HL-60/S4 treated with retinoic acid at 250 ng/mL for 4 days and 3 days (cell line): ENCODE data around the gene SUGCT.
"Not testable (repeated sequence)": the region's sequence is repeated elsewhere in the genome, so short reads cannot be mapped to it uniquely, and the experiment has no call there.

Experiments
- in situ Hi-C: fragments of 300-500 bp; cut with MboI; formaldehyde crosslinking; loops from 2 replicates; pipeline ENCODE4 v1.7.0; 2022; ENCODE audit warnings: low sequenced_read_pairs

The SUGCT gene

GRCh38 chr7:40243076-40243475, 108.3 kb downstream of the SUGCT start:
- in situ Hi-C loops: loop anchor here (25.0 kb wide), 1 partner anchor 1469 kb away; the partner anchor contains the start of gene INHBA

GRCh38 chr7:40244226-40244625, 109.4 kb downstream of the SUGCT start:
- in situ Hi-C loops: loop anchor here (25.0 kb wide), 1 partner anchor 1468 kb away; the partner anchor contains the start of gene INHBA

- in situ Hi-C loops: loop anchor here (25.0 kb wide), 1 partner anchor 1464 kb away; the partner anchor contains the start of gene INHBA
Measured at GRCh38 chr7:40248681-40249080, 113.9 kb downstream of the SUGCT start.

- in situ Hi-C loops: not testable (repeated sequence)
Measured at GRCh38 chr7:40253444-40253843, 118.6 kb downstream of the SUGCT start.

- in situ Hi-C loops: no loop called here
Measured at GRCh38 chr7:40263752-40264390, 129.1 kb downstream of the SUGCT start.

- in situ Hi-C loops: no loop called here
Measured at GRCh38 chr7:40267583-40267982, 132.8 kb downstream of the SUGCT start.

GRCh38 chr7:40268810-40269209, 134.0 kb downstream of the SUGCT start:
- in situ Hi-C loops: not testable (repeated sequence)

GRCh38 chr7:40276061-40276460, 141.3 kb downstream of the SUGCT start:
- in situ Hi-C loops: no loop called here

- in situ Hi-C loops: no loop called here
Measured at GRCh38 chr7:40279991-40280390, 145.2 kb downstream of the SUGCT start.

- in situ Hi-C loops: no loop called here
Measured at GRCh38 chr7:40282858-40283257, 148.1 kb downstream of the SUGCT start.

GRCh38 chr7:40283391-40283790, 148.6 kb downstream of the SUGCT start:
- in situ Hi-C loops: no loop called here

GRCh38 chr7:40288827-40289226, 154.0 kb downstream of the SUGCT start:
- in situ Hi-C loops: no loop called here

- in situ Hi-C loops: no loop called here
Measured at GRCh38 chr7:40297741-40298311, 163.0 kb downstream of the SUGCT start.

- in situ Hi-C loops: no loop called here
Measured at GRCh38 chr7:40298421-40298820, 163.6 kb downstream of the SUGCT start.

- in situ Hi-C loops: no loop called here
Measured at GRCh38 chr7:40299097-40299496, 164.3 kb downstream of the SUGCT start.

- in situ Hi-C loops: no loop called here
Measured at GRCh38 chr7:40300146-40300670, 165.4 kb downstream of the SUGCT start.

GRCh38 chr7:40301486-40302068, 166.8 kb downstream of the SUGCT start:
- in situ Hi-C loops: no loop called here

- in situ Hi-C loops: no loop called here
Measured at GRCh38 chr7:40303996-40304395, 169.2 kb downstream of the SUGCT start.

- in situ Hi-C loops: no loop called here
Measured at GRCh38 chr7:40305229-40305628, 170.4 kb downstream of the SUGCT start.

GRCh38 chr7:40306025-40306424, 171.2 kb downstream of the SUGCT start:
- in situ Hi-C loops: no loop called here

- in situ Hi-C loops: no loop called here
Measured at GRCh38 chr7:40306596-40306995, 171.8 kb downstream of the SUGCT start.

GRCh38 chr7:40310258-40310657, 175.5 kb downstream of the SUGCT start:
- in situ Hi-C loops: no loop called here
